Measurements from ENCODE around the gene PIP4P1.
A peak's percentile ranks its signal among the peaks of the same experiment; 100 is the strongest.

The PIP4P1 gene

GRCh38 chr14:20501346-20501745 is 40.1 kb upstream of the PIP4P1 start (continued):
- TF ChIP-seq ZNF148 (tag by site-specific recombination; IDR thresholded peaks at IDR 0.05; ENCODE audit: borderline replicate concordance) (no peak), ZEB2 (tag by site-specific recombination; IDR thresholded peaks at IDR 0.05) (no peak), ZNF114 (tag by site-specific recombination; IDR thresholded peaks at IDR 0.05) (no peak)

GRCh38 chr14:20499881-20500280 is 38.6 kb upstream of the PIP4P1 start:
- CTCF ChIA-PET, result interaction anchor here (0.6 kb wide), 1 partner anchor 1058 kb away, joined by 3 read pairs; no protein-coding TSS in a partner anchor

GRCh38 chr14:20499108-20499507 is 37.9 kb upstream of the PIP4P1 start:
- CTCF ChIA-PET, result no interaction called here
- POLR2A ChIA-PET, result interaction anchor here (1.4 kb wide), 1 partner anchor 30 kb away, joined by 3 read pairs; the partner anchor contains the start of gene PNP
- Histone ChIP-seq H3K27ac (ENCODE audit: extremely low read depth, low read depth, low read length) (no peak overlapping the region), H3K4me1 (ENCODE audit: control insufficient read depth, insufficient read depth, low read length) (peaks cover 2% of the 10 kb centered on the region; the same call in 1 of the 2 replicates), H3K9me3 (ENCODE audit: control insufficient read depth, insufficient read depth, low read depth, low read length) (no peaks in the 10 kb centered on the region), H3K36me3 (ENCODE audit: control insufficient read depth in 2 of 2, insufficient read depth in 1 of 2, low read length in 2 of 2) (no peaks in the 10 kb centered on the region), H3K4me3 (ENCODE audit: low read depth, low read length) (no peak overlapping the region)
- peak; percentile 53 for TF ChIP-seq ZIC2 (tag by site-specific recombination; IDR thresholded peaks at IDR 0.05)
- peak; percentile 30; the same call in 1 of the 2 replicates for TF ChIP-seq ZNF335 (tag by site-specific recombination; conservative IDR thresholded peaks at IDR 0.05)
- 0 out of 2 replicates have a peak, but pooled peaks have one; percentile 37 for TF ChIP-seq ZNF600 (tag by site-specific recombination; IDR thresholded peaks at IDR 0.05)
- TF ChIP-seq PRDM10 (tag by site-specific recombination; IDR thresholded peaks at IDR 0.05), result peak; percentile 1; the same call in 1 of the 2 replicates
- TF ChIP-seq BCL11B (tag by site-specific recombination; IDR thresholded peaks at IDR 0.05; ENCODE audit: low read depth), result no peak
- TF ChIP-seq SCRT1 (tag by site-specific recombination; IDR thresholded peaks at IDR 0.05; ENCODE audit: borderline replicate concordance), result no peak
- no peak for TF ChIP-seq TRIM28 (IDR thresholded peaks at IDR 0.05; ENCODE audit: borderline replicate concordance, low read length)
- no peak for TF ChIP-seq HIC1 (tag by site-specific recombination; IDR thresholded peaks at IDR 0.05)
- peak; percentile 65 for TF ChIP-seq PRDM6 (tag by site-specific recombination; IDR thresholded peaks at IDR 0.05)

More at GRCh38 chr14:20499881-20500280, 38.6 kb upstream of the PIP4P1 start:
- Histone ChIP-seq H3K4me1 (ENCODE audit: control insufficient read depth, insufficient read depth, low read length) (peaks cover 2% of the 10 kb centered on the region; the same call in 1 of the 2 replicates), H3K36me3 (ENCODE audit: control insufficient read depth in 2 of 2, insufficient read depth in 1 of 2, low read length in 2 of 2) (no peaks in the 10 kb centered on the region), H3K27ac (ENCODE audit: extremely low read depth, low read depth, low read length) (no peak overlapping the region), H3K9me3 (ENCODE audit: control insufficient read depth, insufficient read depth, low read depth, low read length) (no peaks in the 10 kb centered on the region), H3K4me3 (ENCODE audit: low read depth, low read length) (no peak overlapping the region)
- no peak for TF ChIP-seq ZNF776 (tag by site-specific recombination; IDR thresholded peaks at IDR 0.05; ENCODE audit: borderline replicate concordance)
- no peak for TF ChIP-seq ZNF132 (tag by site-specific recombination; IDR thresholded peaks at IDR 0.05; ENCODE audit: borderline replicate concordance)
- no peak for TF ChIP-seq ZNF155 (tag by site-specific recombination; IDR thresholded peaks at IDR 0.05)
- TF ChIP-seq ZNF169 (tag by site-specific recombination; IDR thresholded peaks at IDR 0.05), result no peak
- no peak for TF ChIP-seq ZBTB20 (tag by site-specific recombination; IDR thresholded peaks at IDR 0.05)
- TF ChIP-seq ZNF558 (tag by site-specific recombination; IDR thresholded peaks at IDR 0.05), result no peak
- POLR2A ChIA-PET, result interaction anchor here (0.9 kb wide), 1 partner anchor 30 kb away, joined by 3 read pairs; no protein-coding TSS in a partner anchor
